WTC11 (cell line): ENCODE measurements around the gene PPOX. TPM values are rescaled to one million over a fixed set of nuclear protein-coding genes. Genes with fewer than 3 reads are reported as not detected.
A peak's percentile ranks its signal among the peaks of the same experiment; 100 is the strongest.

ENCODE experiments used
- ATAC-seq: fragments of 200-7000 bp; cut with Tn5 transposase; 2 replicates; pipeline ENCODE4 v1.10.0; 2021; ENCODE audit warnings: mild to moderate bottlenecking, moderate library complexity
- CTCF ChIA-PET: fragments of 300-600 bp; sonication (Branson Sonifier 250); formaldehyde crosslinking; loops from one replicate; lab custom pipeline; 2021; ENCODE audit warnings: antibody characterized with exemption; lab: Charles Lee
- POLR2A ChIA-PET: fragments of 350-600 bp; sonication (Branson Sonifier 250); formaldehyde crosslinking; loops from one replicate; lab custom pipeline; 2021; ENCODE audit warnings: antibody characterized with exemption; lab: Charles Lee
- DNase-seq: peaks from one replicate; pipeline ENCODE4 v3.0.0; 2021; ENCODE audit warnings: low spot score
- H3K27ac Mint-ChIP-seq: 2 replicates; pipeline ENCODE4 v1.8.0; 2021; ENCODE audit warnings: mixed read lengths
- H3K27me3 Mint-ChIP-seq: 2 replicates; pipeline ENCODE4 v1.8.0; 2021; ENCODE audit warnings: low read depth, mild to moderate bottlenecking, moderate library complexity, mixed read lengths
- H3K36me3 Mint-ChIP-seq: 2 replicates; pipeline ENCODE4 v1.8.0; 2021; ENCODE audit warnings: mixed read lengths
- H3K4me1 Mint-ChIP-seq: 2 replicates; pipeline ENCODE4 v1.8.0; 2022; ENCODE audit warnings: mixed read lengths
- H3K4me3 Mint-ChIP-seq: 2 replicates; pipeline ENCODE4 v1.8.0; 2021; ENCODE audit warnings: mild to moderate bottlenecking, moderate library complexity, mixed read lengths
- H3K9me3 Mint-ChIP-seq: 2 replicates; pipeline ENCODE4 v1.8.0; 2021; ENCODE audit warnings: mixed read lengths
- ARID4B ChIP-seq: sonication (generic); formaldehyde crosslinking; IDR thresholded peaks from 2 replicates; pipeline ENCODE4 v1.8.0; 2023; ENCODE audit warnings: missing genetic modification reagents, mild to moderate bottlenecking, borderline replicate concordance
- ATF1 ChIP-seq: sonication (generic); formaldehyde crosslinking; IDR thresholded peaks from 2 replicates; pipeline ENCODE4 v1.8.1; 2023; ENCODE audit warnings: mild to moderate bottlenecking, moderate library complexity, missing genetic modification reagents
- CDX4 ChIP-seq: fragments of 250-450 bp; sonication (Bioruptor Pico); IDR thresholded peaks from 2 replicates; pipeline ENCODE4 v1.9.0; 2021; ENCODE audit warnings: moderate library complexity, mild to moderate bottlenecking, inconsistent platforms, borderline replicate concordance
- CTCF ChIP-seq: fragments of 200-600 bp; IDR thresholded peaks from 2 replicates; pipeline ENCODE4 v1.8.0; 2022; ENCODE audit warnings: antibody characterized with exemption
- GABPB1 ChIP-seq: sonication (generic); formaldehyde crosslinking; IDR thresholded peaks from 2 replicates; pipeline ENCODE4 v1.8.1; 2023; ENCODE audit warnings: mild to moderate bottlenecking, missing genetic modification reagents
- GRHL2 ChIP-seq: fragments of 250-450 bp; sonication (Bioruptor Pico); IDR thresholded peaks from 2 replicates; pipeline ENCODE4 v1.8.0; 2022; ENCODE audit warnings: mild to moderate bottlenecking, moderate library complexity; ENCODE audit not compliant: insufficient replicate concordance, severe bottlenecking
- GTF2I ChIP-seq: fragments of 250-450 bp; sonication (Bioruptor Pico); conservative IDR thresholded peaks from 2 replicates; pipeline ENCODE4 v1.4.0; 2021; ENCODE audit warnings: mild to moderate bottlenecking
- MAX ChIP-seq: sonication (generic); formaldehyde crosslinking; IDR thresholded peaks from 2 replicates; pipeline ENCODE4 v1.8.0; 2022; ENCODE audit warnings: mild to moderate bottlenecking, missing genetic modification reagents
- MXD4 ChIP-seq: fragments of 250-450 bp; sonication (Bioruptor Pico); IDR thresholded peaks from 2 replicates; pipeline ENCODE4 v1.8.0; 2021; ENCODE audit warnings: mild to moderate bottlenecking, moderate library complexity, borderline replicate concordance
- NFATC4 ChIP-seq: fragments of 250-450 bp; sonication (Bioruptor Pico); IDR thresholded peaks from 2 replicates; pipeline ENCODE4 v1.9.0; 2021; ENCODE audit warnings: mild to moderate bottlenecking
- NFE2L1 ChIP-seq: sonication (generic); formaldehyde crosslinking; IDR thresholded peaks from 2 replicates; pipeline ENCODE4 v1.8.1; 2023; ENCODE audit warnings: missing genetic modification reagents
- NFYB ChIP-seq: sonication (generic); formaldehyde crosslinking; conservative IDR thresholded peaks from 2 replicates; pipeline ENCODE4 v1.8.0; 2022; ENCODE audit warnings: low read depth, missing genetic modification reagents
- NR3C1 ChIP-seq: sonication (generic); formaldehyde crosslinking; conservative IDR thresholded peaks from 2 replicates; pipeline ENCODE4 v1.8.1; 2023; ENCODE audit warnings: low read depth, mild to moderate bottlenecking, missing genetic modification reagents
- OVOL2 ChIP-seq: fragments of 250-450 bp; sonication (Bioruptor Pico); IDR thresholded peaks from 2 replicates; pipeline ENCODE4 v1.9.0; 2021; ENCODE audit warnings: mild to moderate bottlenecking, borderline replicate concordance
- PREB ChIP-seq: sonication (generic); formaldehyde crosslinking; IDR thresholded peaks from 2 replicates; pipeline ENCODE4 v1.8.1; 2022; ENCODE audit warnings: mild to moderate bottlenecking, missing genetic modification reagents, moderate library complexity, borderline replicate concordance
- TEAD1 ChIP-seq: sonication (generic); formaldehyde crosslinking; IDR thresholded peaks from 2 replicates; pipeline ENCODE4 v1.8.0; 2022; ENCODE audit warnings: mild to moderate bottlenecking, missing genetic modification reagents
- USF1 ChIP-seq: sonication (generic); formaldehyde crosslinking; IDR thresholded peaks from 2 replicates; pipeline ENCODE4 v1.8.0; 2022; ENCODE audit warnings: mild to moderate bottlenecking, missing genetic modification reagents
- USF2 ChIP-seq: sonication (generic); formaldehyde crosslinking; IDR thresholded peaks from 2 replicates; pipeline ENCODE4 v1.8.1; 2023; ENCODE audit warnings: mild to moderate bottlenecking, missing genetic modification reagents, moderate library complexity
- ZNF532 ChIP-seq: fragments of 250-450 bp; sonication (Bioruptor Pico); IDR thresholded peaks from 2 replicates; pipeline ENCODE4 v1.9.0; 2021; ENCODE audit warnings: mild to moderate bottlenecking, borderline replicate concordance
- total RNA-seq: library from RNA; stranded (reverse); gene quantifications from 3 replicates; pipeline ENCODE4 v1.2.3, GENCODE V29; 2021

PPOX gene
- total RNA-seq, 1 experiment from 2014 or later, result 44.8 TPM

- no peak for ATAC-seq
- H3K27ac Mint-ChIP-seq, result peak overlapping the region; percentile 60; the same call in 1 of the 2 replicates
- peaks cover 39% of the 10 kb centered on the region for H3K36me3 Mint-ChIP-seq
- ChIA-PET CTCF (interaction anchor here (1.1 to 2.5 kb wide), 5 partner anchors 8 to 104 kb away, joined by 3 to 41 read pairs (median 7); partner anchors contain the start of genes PPOX and TOMM40L), POLR2A (interaction anchor here (1.1 to 1.5 kb wide), 2 partner anchors 44 to 130 kb away, joined by 3 to 5 read pairs; partner anchors contain the start of gene DEDD)
- H3K4me3 Mint-ChIP-seq, result peak overlapping the region; percentile 97
- TF ChIP-seq GTF2I (CRISPR knock-in tag) (no peak), TEAD1 (CRISPR knock-in tag) (no peak), OVOL2 (no peak), CTCF (no peak), MAX (CRISPR knock-in tag) (no peak), NFYB (CRISPR knock-in tag) (no peak), USF2 (no peak), ZNF532 (CRISPR knock-in tag) (no peak), ATF1 (CRISPR knock-in tag) (no peak), NFATC4 (CRISPR knock-in tag) (no peak), PREB (no peak), ARID4B (CRISPR knock-in tag) (no peak), CDX4 (CRISPR knock-in tag) (no peak), NR3C1 (CRISPR knock-in tag) (no peak), MXD4 (CRISPR knock-in tag) (no peak), GRHL2 (CRISPR knock-in tag) (no peak), NFE2L1 (no peak), GABPB1 (CRISPR knock-in tag) (no peak), USF1 (no peak)
- no peak for DNase-seq
- no peaks in the 10 kb centered on the region for H3K27me3 Mint-ChIP-seq
- H3K9me3 Mint-ChIP-seq, result no peaks in the 10 kb centered on the region
- H3K4me1 Mint-ChIP-seq, result peaks cover 20% of the 10 kb centered on the region
These were observed 9.7 kb downstream of the PPOX start for GRCh38 chr1:161175771-161176453.
